Stimulated activated CD8-positive, alpha-beta memory T cell treated with anti-CD3 and anti-CD28 coated beads, Interleukin-2, amount 100 ng/mL, for 1 hour (primary cell): ENCODE measurements around the gene TERF2IP.
A peak's percentile ranks its signal among the peaks of the same experiment; 100 is the strongest.

Experiments used
- DNase-seq, 2 donors: peaks; one replicate each; pipeline ENCODE4 v3.0.0-alpha.2; 2020; ENCODE audit warnings: low read depth in 2 of 2

The TERF2IP gene

GRCh38 chr16:75640598-75640997 lies 7.0 kb upstream of the TERF2IP start:
- DNase-seq: no peak

GRCh38 chr16:75644240-75645012 lies 3.1 kb upstream of the TERF2IP start:
- no peak for DNase-seq

DNA sequence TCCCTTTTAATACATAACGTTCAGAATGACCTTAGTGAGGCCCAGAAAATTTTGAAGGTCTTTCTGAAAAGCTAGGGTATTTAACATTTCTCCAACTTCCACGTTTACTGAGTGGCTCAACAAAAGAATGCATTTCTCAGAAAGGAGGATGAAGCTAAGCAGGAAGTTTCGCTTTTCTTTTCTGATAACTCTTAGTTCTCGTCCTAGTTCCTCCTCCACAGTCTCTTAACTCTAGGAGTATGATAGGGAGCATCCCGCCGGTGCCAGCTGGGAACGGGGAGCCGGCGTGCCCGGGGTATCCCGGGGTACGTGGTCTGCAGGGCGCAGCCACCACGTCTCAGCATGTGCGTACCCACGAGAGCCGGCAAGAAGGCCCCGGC lies 471 bp upstream of the TERF2IP start:
- DNase-seq: no peak

GRCh38 chr16:75648265-75649076 lies 898 bp downstream of the TERF2IP start:
- DNase-seq: peak; percentile 63 to 77

DNA sequence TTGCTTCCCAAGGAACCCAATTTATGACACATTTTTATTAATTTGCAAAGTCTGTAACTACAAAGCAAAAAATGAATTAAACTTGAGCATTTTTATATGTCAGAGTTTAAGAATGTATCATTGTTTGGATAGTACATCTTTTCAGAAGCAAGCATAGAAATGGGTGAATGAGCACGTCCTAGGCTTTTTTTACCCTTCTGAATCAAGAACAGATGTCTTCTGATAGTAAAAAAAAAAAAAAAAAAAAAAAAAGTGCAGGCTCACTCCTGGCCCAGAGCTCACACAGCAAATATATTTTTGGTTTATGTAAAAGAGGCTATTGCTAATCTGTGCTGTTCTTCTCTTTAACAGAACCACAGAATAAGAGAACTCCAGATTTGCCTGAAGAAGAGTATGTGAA lies 6.3 kb downstream of the TERF2IP start:
- no peak for DNase-seq

DNA sequence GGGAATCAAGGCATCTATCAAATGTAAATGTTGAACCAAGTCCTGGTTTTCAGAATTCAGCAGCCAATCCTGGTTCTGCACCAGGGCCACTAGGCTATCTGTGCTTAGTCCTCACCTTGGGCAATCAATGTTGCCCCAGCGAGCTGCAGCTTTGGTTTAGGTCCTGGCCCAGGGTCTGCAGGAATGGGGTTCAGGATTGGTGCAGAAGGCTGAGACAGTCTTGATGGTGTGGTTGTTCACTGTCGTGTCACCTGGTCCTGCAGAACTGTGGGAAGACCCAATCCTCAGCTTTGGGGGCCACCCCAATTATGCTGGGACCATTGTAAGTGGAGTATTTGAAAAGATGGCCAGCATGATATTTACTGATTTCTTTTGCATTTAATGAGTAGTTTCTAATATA lies 10.6 kb downstream of the TERF2IP start:
- no peak for DNase-seq

DNA sequence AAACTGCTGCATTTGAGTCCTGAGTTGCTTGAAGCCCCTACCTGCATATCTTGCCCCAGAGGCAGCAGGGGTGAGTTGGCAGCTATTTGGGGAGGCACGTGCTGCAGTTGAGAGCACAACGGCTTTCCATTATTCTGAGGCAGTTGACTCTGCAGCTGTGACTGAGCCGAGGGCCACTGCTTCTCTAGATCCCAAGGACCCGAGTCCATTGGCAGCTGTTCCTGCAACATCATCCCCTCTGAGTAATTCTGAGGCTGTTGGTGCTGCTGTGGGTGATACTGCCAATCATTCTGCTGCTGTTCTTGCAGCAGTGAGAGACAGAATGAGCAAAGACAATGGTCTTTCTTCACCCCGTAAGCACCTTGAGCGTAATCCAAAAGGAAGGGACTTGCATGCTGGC lies 12.7 kb downstream of the TERF2IP start:
- DNase-seq: no peak

- DNase-seq: no peak
Observed at GRCh38 chr16:75660726-75661302, 13.2 kb downstream of the TERF2IP start.

GRCh38 chr16:75667503-75667902 lies 19.9 kb downstream of the TERF2IP start:
- no peak for DNase-seq

DNA sequence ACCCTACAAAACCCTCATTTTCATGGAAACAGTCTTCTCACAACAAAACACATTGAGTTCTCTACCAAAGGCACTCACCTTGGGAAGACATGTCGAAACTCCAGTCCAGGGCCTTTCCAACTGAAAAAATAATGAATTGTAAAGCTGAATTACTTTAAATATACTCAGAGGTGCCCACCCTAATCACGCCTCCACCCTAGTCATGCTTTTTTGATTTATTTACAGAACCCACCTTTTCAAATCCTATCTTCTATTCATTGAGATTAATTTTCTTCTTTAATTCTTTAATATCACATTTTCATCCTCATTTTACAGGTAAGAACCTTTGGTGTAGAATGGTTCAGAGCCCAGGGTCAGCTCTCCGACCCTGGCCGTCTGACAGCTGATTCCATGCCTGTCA lies 29.3 kb downstream of the TERF2IP start, which contains the start of gene CPHXL2:
Gene CPHXL2, minus strand, starts transcription at position 101 of the 400 bp plus-strand sequence. Its CDS starts 10 bp downstream, at position 91.
- DNase-seq: no peak

DNA sequence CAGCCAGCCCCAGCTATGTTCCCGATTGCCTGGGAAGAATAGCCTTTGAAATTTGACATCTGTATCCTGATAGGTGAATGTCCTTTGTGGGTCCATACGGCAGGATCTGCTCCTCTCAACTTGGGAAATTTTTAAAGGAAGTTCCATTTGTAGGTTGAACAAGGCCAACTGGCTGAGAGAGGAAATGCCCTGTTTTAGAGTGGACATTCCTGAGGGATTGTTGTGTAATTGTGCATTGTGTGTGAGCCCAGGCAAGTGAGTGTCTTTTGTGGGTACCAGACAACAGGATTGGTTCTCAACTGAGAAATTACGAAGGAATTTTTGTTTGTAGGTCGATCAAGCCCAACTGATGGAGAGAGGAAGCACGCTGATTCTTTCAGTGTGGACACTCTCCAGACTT lies 31.8 kb downstream of the TERF2IP start:
- no peak for DNase-seq

DNA sequence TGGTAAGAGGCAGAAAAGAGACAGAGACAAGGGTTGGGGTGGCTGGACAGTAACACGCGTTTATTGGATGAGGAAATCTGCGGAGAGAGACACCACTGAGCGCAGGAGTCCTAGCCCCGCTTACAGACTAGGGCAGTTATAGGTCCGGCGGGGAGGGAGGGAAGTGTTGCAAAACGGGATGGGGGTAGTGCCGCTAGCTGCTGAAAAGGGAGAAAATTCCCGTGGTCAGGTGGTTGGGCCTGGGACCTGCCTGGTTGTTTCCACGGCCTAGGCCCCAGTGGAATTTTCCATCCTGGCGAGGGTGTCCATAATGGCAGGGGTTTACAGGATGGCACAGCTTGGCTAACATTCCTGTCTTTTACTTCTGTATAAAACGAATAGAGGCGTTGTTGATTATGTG lies 34.7 kb downstream of the TERF2IP start:
- no peak for DNase-seq

DNA sequence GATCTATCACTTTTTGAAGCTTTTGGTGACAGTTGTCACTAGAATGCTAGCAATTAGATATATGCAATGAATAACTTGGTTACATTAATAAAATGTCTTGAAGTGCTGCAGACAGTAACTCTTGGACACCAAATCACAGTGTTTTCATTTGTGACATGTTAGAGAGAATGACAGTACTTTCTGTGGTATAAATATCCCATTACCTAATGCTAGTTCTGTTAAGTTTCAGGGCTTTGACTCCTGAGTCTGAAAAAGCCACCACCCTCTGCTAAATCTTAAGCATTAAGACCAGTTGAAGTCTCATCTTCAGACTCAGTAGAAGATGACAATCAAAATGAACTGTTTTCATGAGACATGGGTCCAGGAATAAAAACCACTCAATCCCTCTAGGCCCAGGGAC lies 39.8 kb downstream of the TERF2IP start:
- no peak for DNase-seq

GRCh38 chr16:75695708-75696107 lies 48.1 kb downstream of the TERF2IP start:
- DNase-seq: no peak

DNA sequence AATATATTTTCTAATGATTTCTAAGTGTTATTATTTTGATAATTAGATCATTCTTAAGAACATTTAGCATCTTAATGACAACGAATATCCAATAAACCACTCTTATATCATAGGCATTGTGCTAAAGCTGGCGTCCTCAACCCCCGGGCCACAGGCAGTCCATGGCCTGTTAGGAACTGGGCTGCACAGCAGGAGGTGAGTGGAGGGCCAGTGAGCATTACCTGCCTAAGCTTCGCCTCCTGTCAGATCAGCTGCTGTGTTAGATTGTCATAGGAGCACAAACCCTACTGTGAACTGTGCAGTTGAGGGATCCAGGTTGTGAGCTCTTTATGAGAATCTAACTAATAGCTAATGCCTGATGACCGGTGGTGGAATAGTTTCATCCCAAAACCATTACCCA lies 50.0 kb downstream of the TERF2IP start:
- no peak for DNase-seq

DNA sequence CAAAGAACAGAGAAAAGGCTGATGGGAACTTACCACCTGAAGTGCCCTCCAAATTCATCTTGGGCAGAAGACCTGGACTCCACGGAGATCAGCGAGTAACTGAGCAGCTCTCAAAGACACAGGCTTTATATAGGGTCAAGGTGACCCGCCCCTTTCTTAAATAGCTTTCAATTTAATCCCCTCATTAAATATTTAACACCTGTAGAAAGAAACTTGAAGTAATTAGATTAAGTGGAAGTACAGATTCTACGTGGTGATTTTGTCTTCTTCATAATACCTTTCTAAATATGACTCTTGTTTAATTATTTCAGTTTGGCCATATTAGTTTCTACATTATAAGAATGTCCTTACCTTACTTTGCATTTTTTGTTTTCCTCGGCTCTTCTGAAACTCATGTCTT lies 53.8 kb downstream of the TERF2IP start, which contains the start of gene DUXB:
Gene DUXB, minus strand, starts transcription at position 101 of the 400 bp plus-strand sequence. Its CDS starts 43 bp downstream, at position 58.
- no peak for DNase-seq

DNA sequence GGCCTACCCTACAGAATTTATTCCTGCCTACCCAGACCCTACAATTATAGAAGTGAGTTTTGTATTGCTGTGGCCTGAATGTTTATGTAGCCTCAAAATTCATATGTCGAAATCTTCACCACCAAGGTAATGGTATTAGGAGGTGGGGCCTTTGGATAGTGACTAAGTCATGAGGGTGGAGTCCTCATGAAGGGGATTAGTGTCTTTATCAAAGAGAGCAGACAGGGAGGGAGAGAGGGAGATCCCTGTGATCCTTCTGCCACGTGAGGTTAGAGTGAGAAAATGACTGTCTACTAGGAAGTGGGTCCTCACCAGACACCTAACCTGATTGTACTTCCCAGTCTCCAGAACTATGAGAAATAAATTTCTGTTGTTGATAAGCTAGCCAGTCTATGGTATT lies 54.7 kb downstream of the TERF2IP start:
- no peak for DNase-seq

GRCh38 chr16:75703306-75703705 lies 55.7 kb downstream of the TERF2IP start:
- DNase-seq: no peak
